ENCODE results near the gene TBX10.

TBX10 gene

GRCh38 chr11:67657300-67657699, 17.7 kb upstream of the TBX10 start:
- no peak for DNase-seq (ENCODE audit: extremely low spot score)
- ChIA-PET CTCF (interaction anchor here (3.7 to 8.1 kb wide), 3 partner anchors 11 to 43 kb away, joined by 13 to 72 read pairs (median 69); partner anchors contain the start of gene NUDT8), POLR2A (interaction anchor here (0.6 kb wide), 1 partner anchor 846 kb away, joined by 3 read pairs; no protein-coding TSS in a partner anchor)

GRCh38 chr11:67656278-67656922, 16.8 kb upstream of the TBX10 start:
- no peak for DNase-seq (ENCODE audit: extremely low spot score)

More at GRCh38 chr11:67657300-67657699, 17.7 kb upstream of the TBX10 start:
- TF ChIP-seq CTCF (IDR thresholded peaks at IDR 0.05; ENCODE audit: control extremely low read depth, extremely low read depth, low read depth, missing control alignments) = no peak

GRCh38 chr11:67654225-67654624, 14.7 kb upstream of the TBX10 start:
- POLR2A ChIA-PET = no interaction called here
- no peak for TF ChIP-seq CTCF (IDR thresholded peaks at IDR 0.05; ENCODE audit: control extremely low read depth, extremely low read depth, low read depth, missing control alignments)
- DNase-seq (ENCODE audit: extremely low spot score) = no peak
- CTCF ChIA-PET = interaction anchor here (1.0 to 2.3 kb wide), 4 partner anchors 15 to 25 kb away, joined by 3 to 6 read pairs (median 5); partner anchors contain the start of genes NUDT8 and TBX10

More at GRCh38 chr11:67656278-67656922, 16.8 kb upstream of the TBX10 start:
- CTCF ChIA-PET = interaction anchor here (2.3 to 8.1 kb wide), 4 partner anchors 10 to 42 kb away, joined by 6 to 72 read pairs (median 41); partner anchors contain the start of genes NUDT8 and TBX10
- POLR2A ChIA-PET = no interaction called here
- no peak for TF ChIP-seq CTCF (IDR thresholded peaks at IDR 0.05; ENCODE audit: control extremely low read depth, extremely low read depth, low read depth, missing control alignments)

- DNase-seq (ENCODE audit: extremely low spot score) = no peak
- no peak for TF ChIP-seq CTCF (IDR thresholded peaks at IDR 0.05; ENCODE audit: control extremely low read depth, extremely low read depth, low read depth, missing control alignments)
- POLR2A ChIA-PET = no interaction called here
- CTCF ChIA-PET = interaction anchor here (0.6 to 10.1 kb wide), 4 partner anchors 14 to 71 kb away, joined by 3 to 142 read pairs (median 4); partner anchors contain the start of genes NUDT8 and TBX10
These were observed 13.6 kb upstream of the TBX10 start for GRCh38 chr11:67652965-67653845.

GRCh38 chr11:67651976-67652781, 12.6 kb upstream of the TBX10 start:
- no peak for TF ChIP-seq CTCF (IDR thresholded peaks at IDR 0.05; ENCODE audit: control extremely low read depth, extremely low read depth, low read depth, missing control alignments)
- CTCF ChIA-PET = interaction anchor here (0.6 to 10.1 kb wide), 6 partner anchors 13 to 70 kb away, joined by 3 to 142 read pairs (median 4); partner anchors contain the start of genes NUDT8 and TBX10
- POLR2A ChIA-PET = no interaction called here

More at GRCh38 chr11:67651976-67652781, 12.6 kb upstream of the TBX10 start:
- no peak for DNase-seq (ENCODE audit: extremely low spot score)

Measured in GM10248 (cell line).